GM21737 (cell line): ENCODE results near the gene PFKM.

ENCODE experiments used
- ATAC-seq: cut with Tn5 transposase; IDR thresholded peaks from one replicate; pipeline ENCODE4 v1.9.1; 2021; ENCODE audit warnings: mild to moderate bottlenecking, moderate library complexity; ENCODE audit not compliant: unreplicated experiment

PFKM gene

GRCh38 chr12:48119078-48119833, at the start of gene PFKM:
Gene PFKM (plus strand): TSS chr12:48119364. CDS start chr12:48122775, 3,411 bp downstream.
- ATAC-seq = peak; percentile 99

GRCh38 chr12:48070033-48070432, 49.1 kb upstream of the PFKM start:
- no peak for ATAC-seq

- ATAC-seq = no peak
These were observed 48.4 kb upstream of the PFKM start for GRCh38 chr12:48070731-48071130.

- ATAC-seq = no peak
These were observed 47.4 kb upstream of the PFKM start for GRCh38 chr12:48071808-48072207.

GRCh38 chr12:48072266-48072665, 46.9 kb upstream of the PFKM start:
- ATAC-seq = no peak

GRCh38 chr12:48074266-48074665, 44.9 kb upstream of the PFKM start:
- ATAC-seq = no peak

GRCh38 chr12:48075832-48076231, 43.3 kb upstream of the PFKM start:
- no peak for ATAC-seq

GRCh38 chr12:48077111-48077510, 42.1 kb upstream of the PFKM start:
- no peak for ATAC-seq

GRCh38 chr12:48078901-48079300, 40.3 kb upstream of the PFKM start:
- ATAC-seq = no peak

- ATAC-seq = no peak
These were observed 38.9 kb upstream of the PFKM start for GRCh38 chr12:48080285-48080684.

GRCh38 chr12:48080821-48081220, 38.3 kb upstream of the PFKM start:
- ATAC-seq = no peak

GRCh38 chr12:48084066-48084465, 35.1 kb upstream of the PFKM start:
- no peak for ATAC-seq

- ATAC-seq = no peak
These were observed 34.2 kb upstream of the PFKM start for GRCh38 chr12:48084841-48085460.

- ATAC-seq = no peak
These were observed 32.8 kb upstream of the PFKM start for GRCh38 chr12:48086327-48086726.

GRCh38 chr12:48092611-48093010, 26.6 kb upstream of the PFKM start:
- no peak for ATAC-seq

- no peak for ATAC-seq
These were observed 14.6 kb upstream of the PFKM start for GRCh38 chr12:48104531-48104930.

GRCh38 chr12:48105321-48105866, 13.8 kb upstream of the PFKM start:
- ATAC-seq = peak; percentile 36

- peak; percentile 56 for ATAC-seq
These were observed 13.1 kb upstream of the PFKM start, which contains the start of gene SENP1 for GRCh38 chr12:48105867-48106680. Gene SENP1 (minus strand): TSS chr12:48106079. CDS start chr12:48101472, 4,607 bp downstream.

GRCh38 chr12:48106681-48107613, 12.2 kb upstream of the PFKM start:
- ATAC-seq = no peak

GRCh38 chr12:48109424-48109823, 9.7 kb upstream of the PFKM start:
- ATAC-seq = no peak
